C4-2B (cell line): ENCODE results near the gene HADH.

ENCODE experiments used
- ZFX ChIP-seq: fragments of 450-650 bp; IDR thresholded peaks from 2 replicates; pipeline ENCODE4 v1.6.1; 2017
- TF ChIP-seq, protein P1 (sequence below): fragments of 450-650 bp; conservative IDR thresholded peaks from 2 replicates; pipeline ENCODE4 v1.5.1; 2017; ENCODE audit warnings: mild to moderate bottlenecking

DNA sequence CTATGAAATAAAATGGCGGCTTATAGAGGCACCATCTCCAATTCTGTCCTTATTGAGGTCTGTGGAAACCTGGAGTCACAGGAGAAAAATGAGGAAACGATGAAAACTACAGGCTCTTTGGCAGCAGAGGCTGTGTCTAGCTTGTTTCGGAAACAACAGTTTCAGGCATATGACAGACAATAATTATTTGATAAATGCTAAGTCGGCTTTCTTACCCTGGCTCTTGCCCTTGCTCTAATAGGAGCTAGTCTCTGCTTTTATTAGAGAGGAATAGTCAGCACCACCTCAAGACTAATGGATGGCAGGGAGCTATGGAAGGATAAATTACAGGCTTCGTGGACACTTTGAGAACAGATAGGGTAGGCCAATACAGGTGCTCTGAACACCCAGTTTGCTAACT lies 24.3 kb downstream of the HADH start:
- TF ChIP-seq, protein P1, sequence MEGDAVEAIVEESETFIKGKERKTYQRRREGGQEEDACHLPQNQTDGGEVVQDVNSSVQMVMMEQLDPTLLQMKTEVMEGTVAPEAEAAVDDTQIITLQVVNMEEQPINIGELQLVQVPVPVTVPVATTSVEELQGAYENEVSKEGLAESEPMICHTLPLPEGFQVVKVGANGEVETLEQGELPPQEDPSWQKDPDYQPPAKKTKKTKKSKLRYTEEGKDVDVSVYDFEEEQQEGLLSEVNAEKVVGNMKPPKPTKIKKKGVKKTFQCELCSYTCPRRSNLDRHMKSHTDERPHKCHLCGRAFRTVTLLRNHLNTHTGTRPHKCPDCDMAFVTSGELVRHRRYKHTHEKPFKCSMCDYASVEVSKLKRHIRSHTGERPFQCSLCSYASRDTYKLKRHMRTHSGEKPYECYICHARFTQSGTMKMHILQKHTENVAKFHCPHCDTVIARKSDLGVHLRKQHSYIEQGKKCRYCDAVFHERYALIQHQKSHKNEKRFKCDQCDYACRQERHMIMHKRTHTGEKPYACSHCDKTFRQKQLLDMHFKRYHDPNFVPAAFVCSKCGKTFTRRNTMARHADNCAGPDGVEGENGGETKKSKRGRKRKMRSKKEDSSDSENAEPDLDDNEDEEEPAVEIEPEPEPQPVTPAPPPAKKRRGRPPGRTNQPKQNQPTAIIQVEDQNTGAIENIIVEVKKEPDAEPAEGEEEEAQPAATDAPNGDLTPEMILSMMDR, result no peak
- no peak for TF ChIP-seq ZFX
